Stimulated activated naive B cell treated with anti-CD40 and anti-IgM and Interleukin-4, amounts not matched to agents 10 μg/mL and 1 μg/mL and 100 μg/mL, for 72 hours (primary cell): ENCODE results near the gene CSAD.
A peak's percentile ranks its signal among the peaks of the same experiment; 100 is the strongest.
"Not testable (repeated sequence)": the region's sequence is repeated elsewhere in the genome, so short reads cannot be mapped to it uniquely, and the experiment has no call there.

Experiments used
- ATAC-seq, 2 donors: fragments of 150-1000 bp; cut with Tn5 transposase; replicated peaks; 2 replicates each; pipeline ENCODE4 v1.10.0; 2021; ENCODE audit warnings: moderate library complexity in 1 of 2
- DNase-seq: peaks from one replicate; pipeline ENCODE4 v3.0.0; 2021
- H3K27ac Mint-ChIP-seq: one replicate; pipeline ENCODE4 v1.8.0; 2022; ENCODE audit warnings: mild to moderate bottlenecking, mixed read lengths
- H3K27me3 Mint-ChIP-seq, 2 donors: one replicate each; pipeline ENCODE4 v1.8.0; 2022; ENCODE audit warnings: mixed read lengths in 2 of 2
- H3K36me3 Mint-ChIP-seq, 2 donors: one replicate each; pipeline ENCODE4 v1.8.0; 2022; ENCODE audit warnings: mixed read lengths in 2 of 2, mild to moderate bottlenecking in 1 of 2
- H3K4me1 Mint-ChIP-seq, 2 donors: one replicate each; pipeline ENCODE4 v1.8.0; 2022; ENCODE audit warnings: mixed read lengths in 2 of 2, mild to moderate bottlenecking in 1 of 2
- H3K4me3 Mint-ChIP-seq, 2 donors: one replicate each; pipeline ENCODE4 v1.8.0; 2022; ENCODE audit warnings: mild to moderate bottlenecking in 2 of 2, mixed read lengths in 2 of 2, moderate library complexity in 1 of 2
- H3K9me3 Mint-ChIP-seq, 2 donors: one replicate each; pipeline ENCODE4 v1.8.0; 2022; ENCODE audit warnings: mixed read lengths in 2 of 2, mild to moderate bottlenecking in 1 of 2

CSAD gene

DNA sequence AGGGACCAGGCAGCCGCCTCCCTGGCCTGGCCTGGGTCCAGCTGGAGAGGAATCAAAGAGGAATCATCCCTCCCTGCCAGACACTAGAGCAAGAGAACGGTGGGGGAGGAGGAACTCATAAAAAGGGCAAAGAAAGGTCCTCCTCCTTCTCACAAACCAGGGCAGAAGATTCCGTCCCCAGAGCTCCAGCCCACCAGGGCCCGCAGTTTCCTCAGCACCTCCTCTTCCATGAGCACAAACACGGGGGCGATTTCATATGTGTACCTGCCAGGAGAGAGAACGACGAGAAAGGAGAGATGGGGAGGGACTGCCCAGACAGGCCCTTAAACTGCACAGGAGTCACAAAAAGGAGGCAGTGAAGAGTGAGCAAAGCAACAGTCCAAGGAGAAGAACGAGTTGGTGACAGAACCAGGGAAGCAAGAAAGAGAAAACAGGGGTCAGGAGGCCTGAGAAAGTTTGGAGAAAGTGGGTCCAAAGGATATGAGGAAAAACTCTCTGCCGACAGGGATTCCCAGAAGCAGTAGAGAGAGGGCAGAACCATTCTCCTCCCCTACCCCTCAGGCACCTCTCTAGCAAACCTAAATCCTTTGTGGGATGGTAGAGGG is 8.9 kb downstream of the CSAD start:
- no peaks in the 10 kb centered on the region for H3K4me1 Mint-ChIP-seq
- H3K27me3 Mint-ChIP-seq, result no peaks in the 10 kb centered on the region
- H3K9me3 Mint-ChIP-seq, result no peaks in the 10 kb centered on the region
- H3K36me3 Mint-ChIP-seq, result peaks cover 19 to 20% of the 10 kb centered on the region in 2 donors
- DNase-seq (no peak), ATAC-seq (no peak)
- no peak overlapping the region for H3K4me3 Mint-ChIP-seq
- H3K27ac Mint-ChIP-seq, result no peak overlapping the region

DNA sequence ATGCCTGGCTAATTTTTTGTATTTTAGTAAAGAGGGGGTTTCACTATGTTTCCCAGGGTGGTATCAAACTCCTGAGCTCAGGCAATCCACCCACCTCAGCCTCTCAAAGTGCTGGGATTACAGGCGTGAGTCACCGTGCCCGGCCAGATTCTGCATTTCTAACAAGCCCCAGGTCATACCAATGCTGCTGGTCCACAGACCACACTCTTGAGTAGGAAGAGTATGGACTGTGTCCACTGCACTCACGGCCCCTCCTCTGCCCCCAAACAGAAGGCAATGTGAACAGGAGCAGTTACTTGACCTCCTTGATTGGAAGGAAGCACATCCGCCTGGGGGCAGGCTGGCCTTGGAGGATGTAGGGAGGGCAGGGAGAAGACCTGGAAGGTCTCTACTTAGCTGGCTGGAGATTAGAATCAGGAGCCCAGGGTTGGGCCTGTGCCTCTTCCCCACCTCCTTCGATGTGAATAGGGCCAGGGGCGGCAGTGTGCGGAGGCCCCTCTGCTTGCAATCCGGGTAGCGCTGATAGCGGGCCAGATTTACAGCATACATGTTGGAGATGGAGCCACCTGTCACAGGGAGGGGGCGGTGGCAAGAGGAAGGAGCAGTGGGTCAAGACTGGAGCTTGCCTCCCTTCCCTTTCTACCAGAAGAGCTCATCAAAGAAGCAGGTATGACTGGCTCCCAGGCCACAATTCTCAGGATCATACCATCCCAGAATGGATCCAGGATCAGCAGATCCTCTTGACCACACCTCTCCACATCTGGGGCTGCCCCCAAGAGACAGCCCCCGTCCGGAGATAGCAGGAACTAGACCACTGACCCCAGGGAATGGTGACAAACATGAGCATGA is 9.6 kb downstream of the CSAD start:
- peaks cover 19 to 23% of the 10 kb centered on the region in 2 donors for H3K36me3 Mint-ChIP-seq
- H3K9me3 Mint-ChIP-seq, result no peaks in the 10 kb centered on the region
- no peak overlapping the region for H3K4me3 Mint-ChIP-seq
- no peak overlapping the region for H3K27ac Mint-ChIP-seq
- no peak for ATAC-seq
- DNase-seq, result no peak
- H3K27me3 Mint-ChIP-seq, result no peaks in the 10 kb centered on the region
- H3K4me1 Mint-ChIP-seq, result no peaks in the 10 kb centered on the region

DNA sequence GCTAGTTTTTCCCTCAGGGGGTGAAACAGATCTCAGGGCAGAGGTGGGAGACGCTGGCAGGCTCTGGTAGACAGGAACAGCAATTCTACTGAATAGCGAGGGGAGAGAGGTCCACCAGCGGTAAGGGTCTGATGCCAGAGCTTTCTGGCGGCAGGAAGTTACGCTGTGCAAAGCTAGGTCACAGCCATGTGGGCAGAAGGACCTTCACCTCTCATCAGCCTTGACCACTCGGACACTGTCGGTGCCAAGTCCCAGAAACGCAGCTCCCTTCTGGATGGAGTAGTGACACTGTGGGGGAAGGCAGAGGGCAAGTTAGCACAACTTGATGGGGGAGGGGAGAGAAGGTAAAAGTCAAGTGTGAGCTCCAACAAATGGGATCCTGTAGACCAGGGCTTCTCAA is 10.5 kb downstream of the CSAD start:
- Mint-ChIP-seq H3K27ac (no peak overlapping the region), H3K36me3 (peaks cover 19 to 23% of the 10 kb centered on the region in 2 donors), H3K4me3 (no peak overlapping the region), H3K4me1 (no peaks in the 10 kb centered on the region), H3K27me3 (no peaks in the 10 kb centered on the region), H3K9me3 (no peaks in the 10 kb centered on the region)
- no peak for ATAC-seq
- no peak for DNase-seq

DNA sequence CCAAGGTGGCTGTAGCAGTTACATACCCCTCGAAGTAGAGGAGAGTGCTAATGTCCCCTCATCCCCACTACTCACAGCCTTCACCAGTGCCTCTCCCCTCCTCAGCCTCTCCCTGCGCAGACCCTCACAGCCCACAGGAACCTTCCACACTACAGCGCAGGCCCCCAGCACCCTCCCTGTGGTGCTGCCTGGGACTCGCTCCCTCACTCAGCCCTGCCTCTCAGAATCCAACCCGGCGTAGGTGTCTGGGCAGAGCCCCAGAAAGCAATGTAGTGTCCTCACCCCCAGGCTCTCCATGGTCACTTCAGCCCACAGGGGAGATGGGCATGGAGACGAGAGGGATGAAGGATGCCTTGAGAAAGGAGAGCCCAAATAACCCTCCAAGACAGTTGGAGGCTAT is 11.1 kb downstream of the CSAD start:
- peak overlapping the region; percentile 5 for H3K27ac Mint-ChIP-seq
- H3K4me1 Mint-ChIP-seq, result no peaks in the 10 kb centered on the region
- peaks cover 19 to 24% of the 10 kb centered on the region in 2 donors for H3K36me3 Mint-ChIP-seq
- ATAC-seq, result no peak
- H3K9me3 Mint-ChIP-seq, result no peaks in the 10 kb centered on the region
- H3K27me3 Mint-ChIP-seq, result no peaks in the 10 kb centered on the region
- no peak for DNase-seq
- no peak overlapping the region for H3K4me3 Mint-ChIP-seq

DNA sequence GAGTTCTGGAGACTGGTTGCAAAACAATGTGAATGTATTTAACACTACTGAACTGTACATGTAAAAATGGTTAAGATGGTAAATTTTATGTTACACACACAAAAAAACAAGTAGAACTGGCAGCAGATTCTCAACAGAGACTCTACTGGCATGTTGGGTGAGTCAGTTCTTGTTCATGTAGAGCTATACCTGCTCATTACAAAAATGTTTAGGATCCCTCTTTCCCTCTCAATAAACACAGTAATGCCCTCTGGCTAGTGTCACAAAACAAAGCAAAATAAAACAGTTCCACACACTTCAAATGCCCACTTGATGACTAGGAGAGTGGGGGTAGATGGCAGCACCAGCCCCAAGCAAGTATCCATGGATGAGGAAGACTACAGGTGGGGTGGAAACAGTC is 13.9 kb downstream of the CSAD start:
- Mint-ChIP-seq H3K9me3 (no peaks in the 10 kb centered on the region), H3K36me3 (peaks cover 17 to 22% of the 10 kb centered on the region in 2 donors), H3K4me3 (no peak overlapping the region), H3K4me1 (no peaks in the 10 kb centered on the region), H3K27me3 (no peaks in the 10 kb centered on the region), H3K27ac (no peak overlapping the region)
- DNase-seq, result no peak
- ATAC-seq, result no peak

DNA sequence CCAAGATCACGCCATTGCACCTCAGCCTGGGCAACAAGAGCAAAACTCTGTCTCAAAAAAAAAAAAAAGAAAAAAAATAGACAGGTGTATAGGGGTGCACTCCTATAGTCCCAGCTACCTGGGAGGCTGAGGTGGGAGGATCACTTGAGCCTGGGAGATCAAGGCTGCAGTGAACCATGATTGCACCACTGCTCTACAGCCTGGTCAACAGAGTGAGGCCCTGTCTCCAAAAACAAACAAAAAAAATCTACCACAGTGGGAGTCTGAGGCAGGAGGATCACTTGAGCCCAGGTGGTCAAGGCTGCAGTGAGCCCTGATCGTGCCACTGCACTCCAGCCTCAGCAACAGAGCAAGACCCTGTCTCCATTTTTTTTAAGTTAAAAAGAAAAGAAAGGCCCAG is 17.7 kb downstream of the CSAD start:
- H3K4me3 Mint-ChIP-seq, DNase-seq, H3K4me1 Mint-ChIP-seq, H3K9me3 Mint-ChIP-seq, H3K36me3 Mint-ChIP-seq, ATAC-seq, H3K27ac Mint-ChIP-seq, H3K27me3 Mint-ChIP-seq: not testable (repeated sequence)

DNA sequence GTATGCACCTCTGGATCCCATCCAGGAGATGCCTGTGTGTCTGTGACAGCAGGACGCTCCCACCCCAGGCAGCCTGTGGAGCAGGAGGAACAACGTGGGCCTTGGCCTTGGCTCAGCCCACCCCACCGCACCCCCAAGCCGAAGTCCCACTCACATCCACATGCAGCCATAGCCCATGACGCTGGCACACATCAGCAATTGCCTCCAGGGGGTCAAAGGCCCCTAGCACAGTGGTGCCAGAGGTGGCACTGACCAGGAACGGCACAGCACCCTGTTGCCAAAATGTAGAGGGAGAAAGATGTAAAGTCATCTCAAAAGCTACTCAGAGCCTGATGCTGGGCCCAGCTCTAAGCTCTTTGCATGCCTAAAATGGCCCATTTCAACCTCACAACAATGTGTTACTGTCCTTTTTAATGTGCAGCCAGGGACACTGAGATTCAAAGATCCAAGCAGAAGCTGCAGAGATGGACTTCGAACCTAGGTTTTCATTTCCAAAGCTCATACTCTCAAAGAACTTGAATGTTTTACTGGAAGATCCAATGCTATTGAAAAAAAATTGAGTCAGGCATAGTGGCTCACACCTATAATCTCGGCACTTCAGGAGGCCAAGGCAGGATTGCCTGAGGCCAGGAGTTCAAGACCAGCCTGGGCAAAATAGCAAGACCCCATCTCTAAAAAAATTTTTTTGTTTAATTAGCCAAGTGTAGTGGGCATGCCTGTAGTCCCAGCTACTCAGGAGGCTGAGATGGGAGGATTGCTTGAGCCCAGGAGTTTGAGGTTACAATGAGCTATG is 19.4 kb downstream of the CSAD start:
- H3K4me3 Mint-ChIP-seq, result no peak overlapping the region

DNA sequence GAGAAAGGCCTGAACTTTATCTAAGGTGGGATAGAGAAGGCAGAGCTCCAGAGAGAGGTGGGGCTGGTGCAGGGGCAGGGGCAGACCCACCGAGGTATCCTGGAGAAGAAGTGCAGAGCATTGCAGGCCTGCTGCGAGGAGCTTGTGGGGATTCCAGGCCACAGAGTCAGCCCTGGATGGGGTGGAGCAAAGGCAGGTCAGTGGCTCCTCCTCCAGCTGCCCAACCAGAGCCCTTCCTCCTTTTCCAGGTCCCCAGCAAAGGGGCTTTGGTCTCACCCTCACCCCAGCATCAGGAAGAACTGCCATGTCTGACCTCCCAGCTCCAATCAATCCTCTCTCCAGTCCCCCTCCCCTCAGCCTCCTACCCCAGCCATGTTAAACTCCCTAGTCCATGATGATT is 20.1 kb downstream of the CSAD start:
- Mint-ChIP-seq H3K27ac (no peak overlapping the region), H3K9me3 (no peaks in the 10 kb centered on the region), H3K36me3 (peaks cover 3 to 4% of the 10 kb centered on the region in 2 donors), H3K27me3 (no peaks in the 10 kb centered on the region), H3K4me1 (peaks cover 5 to 8% of the 10 kb centered on the region in 2 donors), H3K4me3 (no peak overlapping the region)
- DNase-seq (no peak), ATAC-seq (no peak)

More for the DNA sequence above, 19.4 kb downstream of the CSAD start:
- Mint-ChIP-seq H3K9me3 (no peaks in the 10 kb centered on the region), H3K27ac (no peak overlapping the region), H3K36me3 (peaks cover 4 to 5% of the 10 kb centered on the region in 2 donors), H3K27me3 (no peaks in the 10 kb centered on the region), H3K4me1 (peaks cover 5 to 8% of the 10 kb centered on the region in 2 donors)
- DNase-seq (no peak), ATAC-seq (no peak)

DNA sequence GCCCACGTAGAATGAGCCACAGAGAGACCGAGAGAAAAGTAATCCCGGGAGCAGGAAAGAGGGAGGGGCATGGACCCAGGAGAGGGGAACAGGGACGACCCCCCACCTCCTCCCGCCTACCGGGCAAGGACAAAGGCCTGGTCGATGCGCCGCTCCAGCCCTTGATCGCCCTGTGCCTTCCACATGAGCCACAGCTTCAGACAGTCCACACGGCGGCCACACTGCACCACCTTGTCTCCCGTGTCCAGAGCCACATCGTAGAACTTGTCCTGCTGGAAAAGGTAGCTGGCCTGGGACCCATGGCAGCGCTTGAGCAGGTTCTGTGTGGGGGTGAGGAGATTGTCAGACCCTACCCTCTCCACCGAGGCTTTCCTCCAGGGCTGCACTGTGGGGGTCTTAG is 20.7 kb downstream of the CSAD start:
- peaks cover 2 to 4% of the 10 kb centered on the region in 2 donors for H3K36me3 Mint-ChIP-seq
- H3K4me1 Mint-ChIP-seq, result peaks cover 5 to 8% of the 10 kb centered on the region in 2 donors
- ATAC-seq, result no peak
- no peaks in the 10 kb centered on the region for H3K9me3 Mint-ChIP-seq
- no peak for DNase-seq
- H3K27ac Mint-ChIP-seq, result no peak overlapping the region
- no peak overlapping the region for H3K4me3 Mint-ChIP-seq
- no peaks in the 10 kb centered on the region for H3K27me3 Mint-ChIP-seq

DNA sequence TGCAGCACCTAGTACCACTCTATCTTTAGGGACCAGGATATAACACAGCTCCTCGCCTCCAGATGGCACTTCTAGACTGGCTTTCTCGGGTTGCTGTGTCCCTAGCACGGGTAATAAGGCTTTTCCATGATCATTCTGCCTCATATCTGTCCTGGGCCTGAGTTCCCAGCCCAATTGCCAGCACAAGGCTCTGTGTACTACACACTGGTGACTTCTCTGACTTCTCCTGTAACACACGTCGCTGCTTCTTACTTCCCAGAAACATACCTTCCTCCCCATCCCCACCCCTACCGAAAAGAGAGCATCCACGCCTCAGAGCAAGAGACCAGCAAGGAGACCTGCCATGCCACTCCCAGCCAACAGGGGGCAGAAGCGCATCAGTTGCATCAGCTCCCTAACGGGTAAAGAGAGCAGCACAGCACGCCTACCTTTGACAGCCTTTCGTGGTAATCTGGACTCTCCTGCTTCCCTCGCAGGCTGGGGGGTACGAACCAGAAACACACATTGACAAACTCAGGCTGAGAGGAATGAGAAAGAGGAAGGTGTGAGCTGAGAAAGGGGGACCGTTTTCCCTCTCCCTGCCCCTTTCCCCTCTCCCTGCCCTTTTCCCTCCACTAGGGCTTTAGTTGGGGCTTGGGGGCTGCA is 21.4 kb downstream of the CSAD start:
- Mint-ChIP-seq H3K4me1 (peaks cover 5 to 8% of the 10 kb centered on the region in 2 donors), H3K27me3 (no peaks in the 10 kb centered on the region), H3K27ac (peak overlapping the region; percentile 33), H3K36me3 (peaks cover 2 to 4% of the 10 kb centered on the region in 2 donors), H3K4me3 (no peak overlapping the region), H3K9me3 (no peaks in the 10 kb centered on the region)
- peak; percentile 77 for DNase-seq
- ATAC-seq, result peak; percentile 99

DNA sequence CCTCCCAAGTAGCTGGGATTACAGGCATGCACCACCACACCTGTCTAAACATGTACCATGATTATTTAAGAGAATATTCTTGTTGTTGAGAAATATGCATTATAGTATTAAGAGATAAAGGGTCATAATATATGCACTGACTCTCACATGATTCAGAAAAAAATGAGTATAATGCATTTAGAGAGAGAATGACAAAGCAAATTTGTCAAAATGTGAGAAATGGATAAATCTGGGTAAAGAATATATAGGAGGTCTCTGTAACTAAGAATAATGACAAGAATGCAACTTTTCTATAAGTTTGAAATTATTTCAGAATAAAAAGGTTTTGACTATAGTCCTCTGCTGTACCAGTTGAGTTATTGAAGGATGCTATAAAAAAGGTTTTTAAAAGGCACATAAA is 28.3 kb downstream of the CSAD start:
- ATAC-seq, result no peak
- no peaks in the 10 kb centered on the region for H3K9me3 Mint-ChIP-seq
- DNase-seq, result no peak

DNA sequence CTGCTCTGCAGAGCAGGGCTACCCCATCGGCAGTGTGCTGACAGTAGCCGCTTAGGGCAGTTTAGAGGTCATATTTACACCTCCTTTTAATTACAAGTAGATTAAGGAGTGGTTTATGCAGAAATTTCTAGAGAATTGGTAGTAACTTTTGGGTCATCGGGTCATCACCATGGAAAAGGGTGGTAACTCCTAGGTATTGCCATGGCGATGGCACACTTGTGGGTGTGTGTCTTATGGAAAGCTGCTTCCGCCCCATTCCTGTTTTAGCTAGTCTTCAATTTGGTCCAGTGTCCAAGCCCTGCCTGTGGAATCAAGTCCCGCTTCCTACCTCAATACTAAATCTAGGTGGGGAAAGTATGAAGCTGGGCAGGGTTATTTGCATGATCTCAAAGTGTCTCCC is 29.7 kb downstream of the CSAD start:
- no peaks in the 10 kb centered on the region for H3K27me3 Mint-ChIP-seq
- ATAC-seq, result no peak
- DNase-seq, result no peak
- no peak overlapping the region for H3K27ac Mint-ChIP-seq
- H3K9me3 Mint-ChIP-seq, result no peaks in the 10 kb centered on the region
- no peaks in the 10 kb centered on the region for H3K36me3 Mint-ChIP-seq
- H3K4me1 Mint-ChIP-seq, result no peaks in the 10 kb centered on the region
- H3K4me3 Mint-ChIP-seq, result no peak overlapping the region

More for the DNA sequence above, 28.3 kb downstream of the CSAD start:
- Mint-ChIP-seq H3K27ac (no peak overlapping the region), H3K36me3 (no peaks in the 10 kb centered on the region), H3K4me3 (no peak overlapping the region), H3K27me3 (no peaks in the 10 kb centered on the region), H3K4me1 (no peaks in the 10 kb centered on the region)

DNA sequence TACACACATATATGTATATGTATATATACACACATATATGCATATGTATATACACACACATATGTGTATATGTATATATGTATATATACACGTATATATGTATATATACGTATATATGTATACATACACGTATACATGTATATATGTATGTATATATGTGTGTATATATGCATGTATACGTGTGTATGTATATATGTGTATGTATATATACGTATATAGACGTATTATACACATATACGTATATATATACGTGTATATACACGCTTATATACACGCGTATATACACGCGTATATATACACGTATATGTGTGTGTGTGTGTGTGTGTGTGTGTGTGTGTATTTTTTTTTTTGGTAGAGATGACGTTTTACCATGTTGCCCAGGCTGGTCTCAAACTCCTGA is 33.1 kb downstream of the CSAD start:
- no peak for DNase-seq
- Mint-ChIP-seq H3K27ac (no peak overlapping the region), H3K4me3 (no peak overlapping the region), H3K9me3 (no peaks in the 10 kb centered on the region), H3K27me3 (no peaks in the 10 kb centered on the region), H3K36me3 (no peaks in the 10 kb centered on the region), H3K4me1 (no peaks in the 10 kb centered on the region)
- ATAC-seq, result no peak

DNA sequence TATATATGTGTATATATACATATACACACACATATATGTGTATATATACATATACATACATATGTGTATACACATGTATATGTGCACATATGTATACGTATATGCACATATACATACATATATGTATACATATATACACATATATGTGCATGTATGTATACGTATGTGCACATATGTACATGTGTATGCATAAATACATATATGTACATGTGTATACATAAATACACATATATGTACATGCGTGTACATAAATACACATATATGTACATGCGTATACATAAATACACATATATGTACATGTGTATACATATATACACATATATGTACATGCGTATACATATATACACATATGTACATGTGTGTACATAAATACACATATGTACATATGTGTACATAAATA is 33.5 kb downstream of the CSAD start:
- ATAC-seq (no peak), DNase-seq (no peak)
- Mint-ChIP-seq H3K4me3 (no peak overlapping the region), H3K36me3 (no peaks in the 10 kb centered on the region), H3K27ac (no peak overlapping the region), H3K4me1 (no peaks in the 10 kb centered on the region), H3K27me3 (no peaks in the 10 kb centered on the region), H3K9me3 (no peaks in the 10 kb centered on the region)
